Astrocyte (in vitro differentiated cells and primary cell): ENCODE measurements around the gene MISP. TPM values are rescaled to one million over a fixed set of nuclear protein-coding genes. Genes with fewer than 3 reads are reported as not detected.
"Not testable (repeated sequence)": the region's sequence is repeated elsewhere in the genome, so short reads cannot be mapped to it uniquely, and the experiment has no call there.

Experiments used
- DNase-seq: peaks from one replicate; pipeline ENCODE4 v3.0.0-alpha.2; 2010; ENCODE audit warnings: low read depth
- FAIRE-seq: peaks from 2 replicates; lab custom pipeline; 2011; peaks lifted over from hg19 to GRCh38; lab: Jason Lieb, UNC
- H2AFZ ChIP-seq: 2 replicates; pipeline ENCODE4 v1.6.0; 2012; ENCODE audit warnings: low read depth, low read length, inconsistent platforms
- H3K27ac ChIP-seq: 2 replicates; pipeline ENCODE4 v1.5.1; 2011; ENCODE audit warnings: low read depth, low read length, inconsistent platforms
- H3K27me3 ChIP-seq: 2 replicates; pipeline ENCODE4 v1.6.0; 2011; ENCODE audit warnings: low read length, inconsistent platforms; ENCODE audit not compliant: insufficient read depth
- H3K36me3 ChIP-seq: 2 replicates; pipeline ENCODE4 v1.5.1; 2011; ENCODE audit warnings: low read length, inconsistent platforms; ENCODE audit not compliant: insufficient read depth
- H3K4me1 ChIP-seq: 2 replicates; pipeline ENCODE4 v1.5.1; 2011; ENCODE audit warnings: low read length, inconsistent platforms; ENCODE audit not compliant: insufficient read depth
- H3K4me2 ChIP-seq: 2 replicates; pipeline ENCODE4 v1.6.0; 2012; ENCODE audit warnings: low read length, inconsistent platforms
- H3K4me3 ChIP-seq: 2 replicates; pipeline ENCODE4 v1.5.1; 2011; ENCODE audit warnings: low read depth, mild to moderate bottlenecking, low read length, inconsistent platforms; ENCODE audit not compliant: insufficient read depth
- H3K79me2 ChIP-seq: 2 replicates; pipeline ENCODE4 v1.6.0; 2012; ENCODE audit warnings: mild to moderate bottlenecking, low read length, inconsistent platforms; ENCODE audit not compliant: insufficient read depth
- H3K9ac ChIP-seq: 2 replicates; pipeline ENCODE4 v1.6.0; 2012; ENCODE audit warnings: mild to moderate bottlenecking, low read length, inconsistent platforms
- H3K9me3 ChIP-seq: 2 replicates; pipeline ENCODE4 v1.5.1; 2012; ENCODE audit warnings: low read depth, mild to moderate bottlenecking, low read length, inconsistent platforms; ENCODE audit not compliant: insufficient read depth
- H4K20me1 ChIP-seq: 2 replicates; pipeline ENCODE4 v1.6.0; 2012; ENCODE audit warnings: low read length, inconsistent platforms; ENCODE audit not compliant: insufficient read depth
- H3K27ac Mint-ChIP-seq: one replicate; pipeline ENCODE4 v1.8.0; 2021; ENCODE audit warnings: mild to moderate bottlenecking, mixed read lengths; ENCODE audit not compliant: unreplicated experiment
- H3K27me3 Mint-ChIP-seq: one replicate; pipeline ENCODE4 v1.8.0; 2021; ENCODE audit warnings: low read depth, mixed read lengths; ENCODE audit not compliant: unreplicated experiment
- H3K36me3 Mint-ChIP-seq: one replicate; pipeline ENCODE4 v1.8.0; 2021; ENCODE audit warnings: low read depth, mixed read lengths; ENCODE audit not compliant: unreplicated experiment
- H3K4me1 Mint-ChIP-seq: one replicate; pipeline ENCODE4 v1.8.0; 2021; ENCODE audit warnings: low read depth, mixed read lengths; ENCODE audit not compliant: unreplicated experiment
- H3K4me3 Mint-ChIP-seq: one replicate; pipeline ENCODE4 v1.8.0; 2021; ENCODE audit warnings: mild to moderate bottlenecking, moderate library complexity, mixed read lengths; ENCODE audit not compliant: unreplicated experiment
- H3K9me3 Mint-ChIP-seq: one replicate; pipeline ENCODE4 v1.8.0; 2021; ENCODE audit warnings: mild to moderate bottlenecking, mixed read lengths; ENCODE audit not compliant: unreplicated experiment
- EZH2 ChIP-seq: IDR thresholded peaks from 2 replicates; pipeline ENCODE4 v1.6.1; 2012; ENCODE audit warnings: mild to moderate bottlenecking, low read length, inconsistent platforms; ENCODE audit not compliant: insufficient read depth
- total RNA-seq: library from RNA; stranded (reverse); gene quantifications from 2 replicates; pipeline ENCODE4 v1.2.1, GENCODE V29; 2021
- TF ChIP-seq, protein P1 (sequence below): IDR thresholded peaks from 2 replicates; pipeline ENCODE4 v1.5.1; 2011; ENCODE audit warnings: low read depth, mild to moderate bottlenecking, inconsistent platforms, low read length, moderate library complexity; ENCODE audit not compliant: insufficient read depth

MISP gene
- total RNA-seq, 1 donor from 2014 or later = 0.43 TPM

DNA sequence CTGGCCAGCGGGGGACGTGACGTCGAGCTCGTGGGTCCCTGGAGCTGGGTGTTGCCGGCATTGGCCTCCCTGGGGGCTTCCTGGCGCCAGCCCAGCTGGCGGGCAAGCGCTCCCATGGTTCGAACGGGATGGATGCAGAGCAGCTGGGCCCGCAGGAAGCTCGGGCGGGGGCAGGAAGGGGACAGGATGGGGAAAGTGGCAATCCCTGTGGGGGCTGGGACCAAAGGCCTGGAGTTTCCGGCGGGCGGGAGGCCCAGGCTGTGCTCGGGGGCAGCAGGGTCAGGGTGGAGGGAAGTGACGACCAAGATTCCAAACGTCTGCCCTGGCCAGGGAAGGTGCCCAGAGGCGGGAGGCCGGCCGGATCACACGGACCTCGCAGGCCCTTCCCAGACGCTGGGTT is 22.9 kb upstream of the MISP start:
- H4K20me1 ChIP-seq = peaks cover 21% of the 10 kb centered on the region
- no peaks in the 10 kb centered on the region for H3K36me3 ChIP-seq
- H3K4me3 Mint-ChIP-seq = no peak overlapping the region
- H3K4me2 ChIP-seq = no peak overlapping the region
- no peak overlapping the region for H3K9ac ChIP-seq
- H2AFZ ChIP-seq = no peak overlapping the region
- H3K4me1 ChIP-seq = no peaks in the 10 kb centered on the region
- no peaks in the 10 kb centered on the region for H3K9me3 ChIP-seq
- H3K27me3 Mint-ChIP-seq = no peaks in the 10 kb centered on the region
- peaks cover 2% of the 10 kb centered on the region for H3K9me3 Mint-ChIP-seq
- FAIRE-seq (no peak), DNase-seq (no peak)
- H3K27ac Mint-ChIP-seq = no peak overlapping the region
- H3K36me3 Mint-ChIP-seq = peaks cover 11% of the 10 kb centered on the region
- no peaks in the 10 kb centered on the region for H3K4me1 Mint-ChIP-seq
- no peaks in the 10 kb centered on the region for H3K27me3 ChIP-seq
- H3K79me2 ChIP-seq = no peaks in the 10 kb centered on the region
- TF ChIP-seq EZH2 = no peak
- TF ChIP-seq, protein P1, sequence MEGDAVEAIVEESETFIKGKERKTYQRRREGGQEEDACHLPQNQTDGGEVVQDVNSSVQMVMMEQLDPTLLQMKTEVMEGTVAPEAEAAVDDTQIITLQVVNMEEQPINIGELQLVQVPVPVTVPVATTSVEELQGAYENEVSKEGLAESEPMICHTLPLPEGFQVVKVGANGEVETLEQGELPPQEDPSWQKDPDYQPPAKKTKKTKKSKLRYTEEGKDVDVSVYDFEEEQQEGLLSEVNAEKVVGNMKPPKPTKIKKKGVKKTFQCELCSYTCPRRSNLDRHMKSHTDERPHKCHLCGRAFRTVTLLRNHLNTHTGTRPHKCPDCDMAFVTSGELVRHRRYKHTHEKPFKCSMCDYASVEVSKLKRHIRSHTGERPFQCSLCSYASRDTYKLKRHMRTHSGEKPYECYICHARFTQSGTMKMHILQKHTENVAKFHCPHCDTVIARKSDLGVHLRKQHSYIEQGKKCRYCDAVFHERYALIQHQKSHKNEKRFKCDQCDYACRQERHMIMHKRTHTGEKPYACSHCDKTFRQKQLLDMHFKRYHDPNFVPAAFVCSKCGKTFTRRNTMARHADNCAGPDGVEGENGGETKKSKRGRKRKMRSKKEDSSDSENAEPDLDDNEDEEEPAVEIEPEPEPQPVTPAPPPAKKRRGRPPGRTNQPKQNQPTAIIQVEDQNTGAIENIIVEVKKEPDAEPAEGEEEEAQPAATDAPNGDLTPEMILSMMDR = no peak
- H3K4me3 ChIP-seq = no peak overlapping the region
- no peak overlapping the region for H3K27ac ChIP-seq

DNA sequence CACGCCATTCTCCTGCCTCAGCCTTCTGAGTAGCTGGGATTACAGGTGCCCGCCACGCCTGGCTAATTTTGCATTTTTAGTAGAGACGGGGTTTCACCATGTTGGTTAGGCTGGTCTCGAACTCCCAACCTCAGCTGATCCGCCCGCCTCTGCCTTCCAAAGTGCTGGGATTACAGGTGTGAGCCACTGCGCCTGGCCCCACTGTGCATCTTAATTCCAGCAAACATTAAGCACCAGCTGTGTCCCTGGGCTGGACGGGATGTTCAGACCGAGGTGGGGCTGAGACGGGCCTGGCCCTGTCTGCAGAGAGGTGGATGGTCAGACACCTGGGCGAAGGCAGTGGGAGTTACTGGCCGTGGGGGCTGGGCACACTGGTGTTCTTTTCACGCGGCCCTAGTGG is 21.3 kb upstream of the MISP start:
- not testable (repeated sequence) for H3K27me3 Mint-ChIP-seq, H3K36me3 ChIP-seq, H3K79me2 ChIP-seq, H3K9me3 Mint-ChIP-seq, H3K4me2 ChIP-seq, H3K4me1 Mint-ChIP-seq, H3K4me1 ChIP-seq, H3K27ac ChIP-seq, H3K9ac ChIP-seq, FAIRE-seq, DNase-seq, H2AFZ ChIP-seq, H3K27me3 ChIP-seq, H3K4me3 Mint-ChIP-seq, H3K9me3 ChIP-seq, H3K27ac Mint-ChIP-seq, H3K4me3 ChIP-seq
- peaks cover 15% of the 10 kb centered on the region for H4K20me1 ChIP-seq
- peaks cover 17% of the 10 kb centered on the region for H3K36me3 Mint-ChIP-seq

DNA sequence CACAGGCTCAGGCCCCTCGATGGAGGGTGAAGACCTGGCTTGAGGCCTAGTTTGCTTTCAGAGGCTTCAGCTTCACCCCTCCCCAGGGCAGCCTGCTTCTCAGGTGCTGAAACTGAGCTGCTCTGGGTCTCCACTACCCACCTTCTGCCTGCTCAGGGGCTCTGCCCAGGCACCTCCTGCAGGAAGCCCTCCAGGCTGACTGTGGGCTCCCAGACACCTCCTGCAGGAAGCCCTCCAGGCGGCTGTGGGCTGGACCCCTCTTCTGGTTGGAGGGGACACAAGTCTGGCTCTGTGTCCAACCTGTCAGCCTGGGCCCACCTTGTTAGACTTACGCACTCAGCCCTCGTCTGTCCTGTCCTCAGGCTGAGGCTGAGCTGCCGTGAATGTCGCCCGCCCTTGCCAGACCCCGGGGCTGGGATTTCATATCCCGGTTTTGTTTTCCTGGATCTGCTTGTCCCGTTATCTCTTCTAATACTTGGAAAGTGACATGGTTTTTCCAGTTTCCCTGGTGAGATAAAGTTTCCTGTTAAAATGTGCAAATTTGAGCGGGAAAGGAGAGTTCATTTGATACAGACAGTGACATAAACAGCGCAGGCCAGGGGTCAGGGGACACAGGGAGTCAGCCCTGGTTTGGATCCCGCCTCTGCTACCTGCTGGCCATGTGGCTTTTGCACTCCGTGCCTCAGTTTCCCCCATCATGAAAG is 20.8 kb upstream of the MISP start:
- H4K20me1 ChIP-seq = peaks cover 15% of the 10 kb centered on the region
- H3K36me3 Mint-ChIP-seq = peaks cover 17% of the 10 kb centered on the region
- no peaks in the 10 kb centered on the region for H3K9me3 Mint-ChIP-seq
- no peak for TF ChIP-seq EZH2
- TF ChIP-seq, protein P1 = no peak
- H3K4me2 ChIP-seq = no peak overlapping the region
- no peak overlapping the region for H3K27ac ChIP-seq
- no peaks in the 10 kb centered on the region for H3K9me3 ChIP-seq
- no peak overlapping the region for H3K4me3 Mint-ChIP-seq
- H3K4me3 ChIP-seq = no peak overlapping the region
- no peaks in the 10 kb centered on the region for H3K27me3 ChIP-seq
- no peaks in the 10 kb centered on the region for H3K4me1 ChIP-seq
- H3K9ac ChIP-seq = no peak overlapping the region
- H3K79me2 ChIP-seq = no peaks in the 10 kb centered on the region
- H3K27me3 Mint-ChIP-seq = no peaks in the 10 kb centered on the region
- H3K36me3 ChIP-seq = no peaks in the 10 kb centered on the region
- no peaks in the 10 kb centered on the region for H3K4me1 Mint-ChIP-seq
- DNase-seq (no peak), FAIRE-seq (no peak)
- H2AFZ ChIP-seq = no peak overlapping the region
- no peak overlapping the region for H3K27ac Mint-ChIP-seq
